Mucosa of rectum (tissue), 2 donors: ENCODE results near the gene CACNA2D2.
A peak's percentile ranks its signal among the peaks of the same experiment; 100 is the strongest.

Experiments
- H3K27ac ChIP-seq, 2 donors: one replicate each; pipeline ENCODE4 v1.7.0; 2013; ENCODE audit warnings: inconsistent platforms in 2 of 2, low read depth in 2 of 2, low read length in 2 of 2
- H3K27me3 ChIP-seq, 2 donors: one replicate each; pipeline ENCODE4 v1.7.0; 2013; ENCODE audit warnings: low read length in 2 of 2; ENCODE audit not compliant: control insufficient read depth in 2 of 2, insufficient read depth in 2 of 2
- H3K36me3 ChIP-seq, 2 donors: one replicate each; pipeline ENCODE4 v1.7.0; 2013; ENCODE audit warnings: low read length in 2 of 2; ENCODE audit not compliant: control insufficient read depth in 2 of 2, insufficient read depth in 2 of 2
- H3K4me1 ChIP-seq, 2 donors: one replicate each; pipeline ENCODE4 v1.7.0; 2013; ENCODE audit warnings: low read length in 2 of 2, mild to moderate bottlenecking in 1 of 2; ENCODE audit not compliant: control insufficient read depth in 2 of 2, insufficient read depth in 2 of 2
- H3K4me3 ChIP-seq, 2 donors: one replicate each; pipeline ENCODE4 v1.7.0; 2013; ENCODE audit warnings: low read length in 2 of 2
- H3K9ac ChIP-seq, 2 donors: one replicate each; pipeline ENCODE4 v1.7.0; 2013; ENCODE audit warnings: low read length in 2 of 2, low read depth in 1 of 2, mild to moderate bottlenecking in 1 of 2
- H3K9me3 ChIP-seq, 2 donors: one replicate each; pipeline ENCODE4 v1.7.0; 2013; ENCODE audit warnings: low read length in 2 of 2; ENCODE audit not compliant: control insufficient read depth in 2 of 2
- donor health status: healthy.
- donor health status: Normal muscosa, but diverticular disease.

The CACNA2D2 gene

GRCh38 chr3:50484722-50485121, 18.7 kb downstream of the CACNA2D2 start:
- H3K9ac ChIP-seq: no peak overlapping the region
- H3K27ac ChIP-seq: peak overlapping the region in 1 of 2 donors; percentile 56
- H3K27me3 ChIP-seq: no peaks in the 10 kb centered on the region
- no peak overlapping the region for H3K4me3 ChIP-seq
- no peaks in the 10 kb centered on the region for H3K9me3 ChIP-seq
- peaks cover 4% of the 10 kb centered on the region in 2 donors for H3K4me1 ChIP-seq
- H3K36me3 ChIP-seq: no peaks in the 10 kb centered on the region

- no peaks in the 10 kb centered on the region for H3K36me3 ChIP-seq
- H3K9me3 ChIP-seq: no peaks in the 10 kb centered on the region
- no peak overlapping the region for H3K9ac ChIP-seq
- H3K27ac ChIP-seq: no peak overlapping the region
- peaks cover 4% of the 10 kb centered on the region in 2 donors for H3K4me1 ChIP-seq
- H3K4me3 ChIP-seq: no peak overlapping the region
- H3K27me3 ChIP-seq: no peaks in the 10 kb centered on the region
Measured at GRCh38 chr3:50483374-50483773, 20.1 kb downstream of the CACNA2D2 start.

GRCh38 chr3:50481992-50482391, 21.4 kb downstream of the CACNA2D2 start:
- H3K9ac ChIP-seq: no peak overlapping the region
- peaks cover 4% of the 10 kb centered on the region in 2 donors for H3K4me1 ChIP-seq
- no peak overlapping the region for H3K4me3 ChIP-seq
- no peaks in the 10 kb centered on the region for H3K9me3 ChIP-seq
- no peak overlapping the region for H3K27ac ChIP-seq
- no peaks in the 10 kb centered on the region for H3K36me3 ChIP-seq
- no peaks in the 10 kb centered on the region for H3K27me3 ChIP-seq

GRCh38 chr3:50480471-50480870, 23.0 kb downstream of the CACNA2D2 start:
- Histone ChIP-seq H3K9me3 (no peaks in the 10 kb centered on the region), H3K4me3 (no peak overlapping the region), H3K27ac (no peak overlapping the region), H3K27me3 (no peaks in the 10 kb centered on the region), H3K9ac (no peak overlapping the region), H3K36me3 (no peaks in the 10 kb centered on the region), H3K4me1 (peaks cover 4% of the 10 kb centered on the region in 2 donors)

GRCh38 chr3:50479523-50479922, 23.9 kb downstream of the CACNA2D2 start:
- no peaks in the 10 kb centered on the region for H3K27me3 ChIP-seq
- no peaks in the 10 kb centered on the region for H3K36me3 ChIP-seq
- no peak overlapping the region for H3K4me3 ChIP-seq
- no peaks in the 10 kb centered on the region for H3K9me3 ChIP-seq
- H3K27ac ChIP-seq: no peak overlapping the region
- no peak overlapping the region for H3K9ac ChIP-seq
- H3K4me1 ChIP-seq: peaks cover 0 to 4% of the 10 kb centered on the region in 2 donors

- Histone ChIP-seq H3K9ac (no peak overlapping the region), H3K27me3 (no peaks in the 10 kb centered on the region), H3K4me1 (peaks cover 0 to 4% of the 10 kb centered on the region in 2 donors), H3K4me3 (no peak overlapping the region), H3K9me3 (no peaks in the 10 kb centered on the region), H3K36me3 (no peaks in the 10 kb centered on the region), H3K27ac (no peak overlapping the region)
Measured at GRCh38 chr3:50478671-50479260, 24.7 kb downstream of the CACNA2D2 start.

GRCh38 chr3:50478051-50478450, 25.4 kb downstream of the CACNA2D2 start:
- no peaks in the 10 kb centered on the region for H3K36me3 ChIP-seq
- no peak overlapping the region for H3K4me3 ChIP-seq
- peaks cover 0 to 4% of the 10 kb centered on the region in 2 donors for H3K4me1 ChIP-seq
- H3K9ac ChIP-seq: no peak overlapping the region
- H3K27ac ChIP-seq: no peak overlapping the region
- H3K27me3 ChIP-seq: no peaks in the 10 kb centered on the region
- no peaks in the 10 kb centered on the region for H3K9me3 ChIP-seq

- H3K4me3 ChIP-seq: no peak overlapping the region
- H3K36me3 ChIP-seq: no peaks in the 10 kb centered on the region
- no peaks in the 10 kb centered on the region for H3K9me3 ChIP-seq
- no peaks in the 10 kb centered on the region for H3K27me3 ChIP-seq
- H3K27ac ChIP-seq: no peak overlapping the region
- H3K4me1 ChIP-seq: no peaks in the 10 kb centered on the region
- H3K9ac ChIP-seq: no peak overlapping the region
Measured at GRCh38 chr3:50475348-50475747, 28.1 kb downstream of the CACNA2D2 start.

GRCh38 chr3:50474717-50475116, 28.7 kb downstream of the CACNA2D2 start:
- Histone ChIP-seq H3K36me3 (no peaks in the 10 kb centered on the region), H3K4me3 (no peak overlapping the region), H3K9me3 (no peaks in the 10 kb centered on the region), H3K27ac (no peak overlapping the region), H3K9ac (no peak overlapping the region), H3K4me1 (no peaks in the 10 kb centered on the region), H3K27me3 (no peaks in the 10 kb centered on the region)

GRCh38 chr3:50473768-50474167, 29.7 kb downstream of the CACNA2D2 start:
- no peaks in the 10 kb centered on the region for H3K36me3 ChIP-seq
- no peaks in the 10 kb centered on the region for H3K9me3 ChIP-seq
- no peak overlapping the region for H3K27ac ChIP-seq
- no peak overlapping the region for H3K9ac ChIP-seq
- no peaks in the 10 kb centered on the region for H3K27me3 ChIP-seq
- no peaks in the 10 kb centered on the region for H3K4me1 ChIP-seq
- H3K4me3 ChIP-seq: no peak overlapping the region

GRCh38 chr3:50472958-50473357, 30.5 kb downstream of the CACNA2D2 start:
- H3K27me3 ChIP-seq: no peaks in the 10 kb centered on the region
- no peaks in the 10 kb centered on the region for H3K36me3 ChIP-seq
- H3K9me3 ChIP-seq: no peaks in the 10 kb centered on the region
- H3K27ac ChIP-seq: no peak overlapping the region
- no peak overlapping the region for H3K4me3 ChIP-seq
- H3K4me1 ChIP-seq: no peaks in the 10 kb centered on the region
- H3K9ac ChIP-seq: no peak overlapping the region
